ENCODE data around the gene TNFRSF12A. TPM values are rescaled to one million over a fixed set of nuclear protein-coding genes. Genes with fewer than 3 reads are reported as not detected.
A peak's percentile ranks its signal among the peaks of the same experiment; 100 is the strongest.

TNFRSF12A gene
- total RNA-seq, 1 experiment from 2014 or later = 78.9 TPM

GRCh38 chr16:3020604-3021448 lies 658 bp downstream of the TNFRSF12A start (continued):
- no peak; the same call in 1 of the 2 replicates for TF ChIP-seq E2F4 (CRISPR knock-in tag; IDR thresholded peaks at IDR 0.05; ENCODE audit: borderline replicate concordance, low read depth)
- no peak for TF ChIP-seq IRF2 (CRISPR knock-in tag; IDR thresholded peaks at IDR 0.05; ENCODE audit: borderline replicate concordance, low read depth)
- no peak for TF ChIP-seq ATF6 (CRISPR knock-in tag; IDR thresholded peaks at IDR 0.05)
- TF ChIP-seq SMAD3 (CRISPR knock-in tag; IDR thresholded peaks at IDR 0.05; ENCODE audit: borderline replicate concordance) = 0 out of 2 replicates have a peak, but pooled peaks have one; percentile 32
- TF ChIP-seq, protein P1, sequence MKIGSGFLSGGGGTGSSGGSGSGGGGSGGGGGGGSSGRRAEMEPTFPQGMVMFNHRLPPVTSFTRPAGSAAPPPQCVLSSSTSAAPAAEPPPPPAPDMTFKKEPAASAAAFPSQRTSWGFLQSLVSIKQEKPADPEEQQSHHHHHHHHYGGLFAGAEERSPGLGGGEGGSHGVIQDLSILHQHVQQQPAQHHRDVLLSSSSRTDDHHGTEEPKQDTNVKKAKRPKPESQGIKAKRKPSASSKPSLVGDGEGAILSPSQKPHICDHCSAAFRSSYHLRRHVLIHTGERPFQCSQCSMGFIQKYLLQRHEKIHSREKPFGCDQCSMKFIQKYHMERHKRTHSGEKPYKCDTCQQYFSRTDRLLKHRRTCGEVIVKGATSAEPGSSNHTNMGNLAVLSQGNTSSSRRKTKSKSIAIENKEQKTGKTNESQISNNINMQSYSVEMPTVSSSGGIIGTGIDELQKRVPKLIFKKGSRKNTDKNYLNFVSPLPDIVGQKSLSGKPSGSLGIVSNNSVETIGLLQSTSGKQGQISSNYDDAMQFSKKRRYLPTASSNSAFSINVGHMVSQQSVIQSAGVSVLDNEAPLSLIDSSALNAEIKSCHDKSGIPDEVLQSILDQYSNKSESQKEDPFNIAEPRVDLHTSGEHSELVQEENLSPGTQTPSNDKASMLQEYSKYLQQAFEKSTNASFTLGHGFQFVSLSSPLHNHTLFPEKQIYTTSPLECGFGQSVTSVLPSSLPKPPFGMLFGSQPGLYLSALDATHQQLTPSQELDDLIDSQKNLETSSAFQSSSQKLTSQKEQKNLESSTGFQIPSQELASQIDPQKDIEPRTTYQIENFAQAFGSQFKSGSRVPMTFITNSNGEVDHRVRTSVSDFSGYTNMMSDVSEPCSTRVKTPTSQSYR (CRISPR knock-in tag; IDR thresholded peaks at IDR 0.05) = peak; percentile 58
- TF ChIP-seq ATF1 (CRISPR knock-in tag; IDR thresholded peaks at IDR 0.05) = no peak
- no peak for TF ChIP-seq NFE2L1 (CRISPR knock-in tag; IDR thresholded peaks at IDR 0.05)
- TF ChIP-seq HMGA2 (CRISPR knock-in tag; IDR thresholded peaks at IDR 0.05) = 0 out of 2 replicates have a peak, but pooled peaks have one; percentile 16
- no peak for TF ChIP-seq RELA (CRISPR knock-in tag; IDR thresholded peaks at IDR 0.05; ENCODE audit: borderline replicate concordance)
- TF ChIP-seq GRHL2 (CRISPR knock-in tag; IDR thresholded peaks at IDR 0.05; ENCODE audit: insufficient replicate concordance, severe bottlenecking) = no peak
- peak; percentile 38; the same call in 1 of the 2 replicates for TF ChIP-seq MAX (CRISPR knock-in tag; IDR thresholded peaks at IDR 0.05)
- TF ChIP-seq FOXK1 (CRISPR knock-in tag; IDR thresholded peaks at IDR 0.05) = 0 out of 2 replicates have a peak, but pooled peaks have one; percentile 12
- no peak for TF ChIP-seq MXD4 (CRISPR knock-in tag; IDR thresholded peaks at IDR 0.05; ENCODE audit: borderline replicate concordance)
- TF ChIP-seq ZNF138 (CRISPR knock-in tag; conservative IDR thresholded peaks at IDR 0.05) = no peak
- TF ChIP-seq, protein P2, sequence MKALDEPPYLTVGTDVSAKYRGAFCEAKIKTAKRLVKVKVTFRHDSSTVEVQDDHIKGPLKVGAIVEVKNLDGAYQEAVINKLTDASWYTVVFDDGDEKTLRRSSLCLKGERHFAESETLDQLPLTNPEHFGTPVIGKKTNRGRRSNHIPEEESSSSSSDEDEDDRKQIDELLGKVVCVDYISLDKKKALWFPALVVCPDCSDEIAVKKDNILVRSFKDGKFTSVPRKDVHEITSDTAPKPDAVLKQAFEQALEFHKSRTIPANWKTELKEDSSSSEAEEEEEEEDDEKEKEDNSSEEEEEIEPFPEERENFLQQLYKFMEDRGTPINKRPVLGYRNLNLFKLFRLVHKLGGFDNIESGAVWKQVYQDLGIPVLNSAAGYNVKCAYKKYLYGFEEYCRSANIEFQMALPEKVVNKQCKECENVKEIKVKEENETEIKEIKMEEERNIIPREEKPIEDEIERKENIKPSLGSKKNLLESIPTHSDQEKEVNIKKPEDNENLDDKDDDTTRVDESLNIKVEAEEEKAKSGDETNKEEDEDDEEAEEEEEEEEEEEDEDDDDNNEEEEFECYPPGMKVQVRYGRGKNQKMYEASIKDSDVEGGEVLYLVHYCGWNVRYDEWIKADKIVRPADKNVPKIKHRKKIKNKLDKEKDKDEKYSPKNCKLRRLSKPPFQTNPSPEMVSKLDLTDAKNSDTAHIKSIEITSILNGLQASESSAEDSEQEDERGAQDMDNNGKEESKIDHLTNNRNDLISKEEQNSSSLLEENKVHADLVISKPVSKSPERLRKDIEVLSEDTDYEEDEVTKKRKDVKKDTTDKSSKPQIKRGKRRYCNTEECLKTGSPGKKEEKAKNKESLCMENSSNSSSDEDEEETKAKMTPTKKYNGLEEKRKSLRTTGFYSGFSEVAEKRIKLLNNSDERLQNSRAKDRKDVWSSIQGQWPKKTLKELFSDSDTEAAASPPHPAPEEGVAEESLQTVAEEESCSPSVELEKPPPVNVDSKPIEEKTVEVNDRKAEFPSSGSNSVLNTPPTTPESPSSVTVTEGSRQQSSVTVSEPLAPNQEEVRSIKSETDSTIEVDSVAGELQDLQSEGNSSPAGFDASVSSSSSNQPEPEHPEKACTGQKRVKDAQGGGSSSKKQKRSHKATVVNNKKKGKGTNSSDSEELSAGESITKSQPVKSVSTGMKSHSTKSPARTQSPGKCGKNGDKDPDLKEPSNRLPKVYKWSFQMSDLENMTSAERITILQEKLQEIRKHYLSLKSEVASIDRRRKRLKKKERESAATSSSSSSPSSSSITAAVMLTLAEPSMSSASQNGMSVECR (CRISPR knock-in tag; IDR thresholded peaks at IDR 0.05; ENCODE audit: borderline replicate concordance) = no peak; the same call in 1 of the 2 replicates
- TF ChIP-seq, protein P3, sequence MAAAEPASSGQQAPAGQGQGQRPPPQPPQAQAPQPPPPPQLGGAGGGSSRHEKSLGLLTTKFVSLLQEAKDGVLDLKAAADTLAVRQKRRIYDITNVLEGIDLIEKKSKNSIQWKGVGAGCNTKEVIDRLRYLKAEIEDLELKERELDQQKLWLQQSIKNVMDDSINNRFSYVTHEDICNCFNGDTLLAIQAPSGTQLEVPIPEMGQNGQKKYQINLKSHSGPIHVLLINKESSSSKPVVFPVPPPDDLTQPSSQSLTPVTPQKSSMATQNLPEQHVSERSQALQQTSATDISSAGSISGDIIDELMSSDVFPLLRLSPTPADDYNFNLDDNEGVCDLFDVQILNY (CRISPR knock-in tag; IDR thresholded peaks at IDR 0.05) = no peak
- TF ChIP-seq JAZF1 (CRISPR knock-in tag; IDR thresholded peaks at IDR 0.05) = no peak
- no peak for TF ChIP-seq ELF4 (CRISPR knock-in tag; IDR thresholded peaks at IDR 0.05; ENCODE audit: low read depth)
- TF ChIP-seq, protein P4, sequence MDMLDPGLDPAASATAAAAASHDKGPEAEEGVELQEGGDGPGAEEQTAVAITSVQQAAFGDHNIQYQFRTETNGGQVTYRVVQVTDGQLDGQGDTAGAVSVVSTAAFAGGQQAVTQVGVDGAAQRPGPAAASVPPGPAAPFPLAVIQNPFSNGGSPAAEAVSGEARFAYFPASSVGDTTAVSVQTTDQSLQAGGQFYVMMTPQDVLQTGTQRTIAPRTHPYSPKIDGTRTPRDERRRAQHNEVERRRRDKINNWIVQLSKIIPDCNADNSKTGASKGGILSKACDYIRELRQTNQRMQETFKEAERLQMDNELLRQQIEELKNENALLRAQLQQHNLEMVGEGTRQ (CRISPR knock-in tag; IDR thresholded peaks at IDR 0.05) = no peak
- no peak for TF ChIP-seq ZNF263 (CRISPR knock-in tag; IDR thresholded peaks at IDR 0.05; ENCODE audit: low read depth)
- TF ChIP-seq ATF2 (CRISPR knock-in tag; IDR thresholded peaks at IDR 0.05; ENCODE audit: borderline replicate concordance, low read depth) = no peak
- TF ChIP-seq ETV6 (CRISPR knock-in tag; IDR thresholded peaks at IDR 0.05) = no peak
